GM12892 (cell line): Measurements from ENCODE around the gene CWC22.
"Not testable (repeated sequence)": the region's sequence is repeated elsewhere in the genome, so short reads cannot be mapped to it uniquely, and the experiment has no call there.

Experiments used
- POLR2A ChIP-seq: IDR thresholded peaks from 2 replicates; pipeline ENCODE4 v1.6.1; 2011; ENCODE audit warnings: low read depth, low read length, control low read depth
- POLR2AphosphoS5 ChIP-seq: IDR thresholded peaks from 2 replicates; pipeline ENCODE4 v1.6.1; 2011; ENCODE audit warnings: low read depth, low read length, control low read depth
- TAF1 ChIP-seq: IDR thresholded peaks from 2 replicates; pipeline ENCODE4 v1.6.1; 2011; ENCODE audit warnings: low read depth, mild to moderate bottlenecking, control low read depth, low read length, borderline replicate concordance

- not testable (repeated sequence) for TF ChIP-seq POLR2A, POLR2AphosphoS5, TAF1
Measured at GRCh38 chr2:179929997-179930396, 77.1 kb downstream of the CWC22 start.
